CD1c-positive myeloid dendritic cell (primary cell): ENCODE measurements around the gene SMG6.
"Not testable (repeated sequence)": the region's sequence is repeated elsewhere in the genome, so short reads cannot be mapped to it uniquely, and the experiment has no call there.

Experiments used
- DNase-seq: peaks from one replicate; pipeline ENCODE4 v3.0.0-alpha.2; 2016; ENCODE audit errors: extremely low spot score

Gene SMG6

DNA sequence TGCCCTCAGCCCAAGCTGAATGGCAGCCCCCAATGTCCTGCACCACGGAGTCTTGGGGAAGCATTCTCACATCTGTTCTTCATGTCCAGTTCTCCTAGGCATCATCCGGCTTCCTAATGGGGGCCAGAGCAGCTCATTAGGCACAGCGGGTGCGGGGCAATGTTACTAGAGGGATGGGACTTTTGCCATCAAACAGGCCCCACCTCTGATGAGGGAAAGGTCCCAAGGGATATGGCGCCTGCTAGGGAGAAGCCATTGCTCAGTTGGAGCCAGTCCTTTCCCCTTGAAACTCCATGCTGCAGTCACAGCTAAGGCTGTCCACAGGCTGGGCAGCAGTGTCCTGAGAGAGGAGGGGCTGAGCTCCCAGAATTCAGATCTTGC is 275.4 kb downstream of the SMG6 start:
- no peak for DNase-seq

DNA sequence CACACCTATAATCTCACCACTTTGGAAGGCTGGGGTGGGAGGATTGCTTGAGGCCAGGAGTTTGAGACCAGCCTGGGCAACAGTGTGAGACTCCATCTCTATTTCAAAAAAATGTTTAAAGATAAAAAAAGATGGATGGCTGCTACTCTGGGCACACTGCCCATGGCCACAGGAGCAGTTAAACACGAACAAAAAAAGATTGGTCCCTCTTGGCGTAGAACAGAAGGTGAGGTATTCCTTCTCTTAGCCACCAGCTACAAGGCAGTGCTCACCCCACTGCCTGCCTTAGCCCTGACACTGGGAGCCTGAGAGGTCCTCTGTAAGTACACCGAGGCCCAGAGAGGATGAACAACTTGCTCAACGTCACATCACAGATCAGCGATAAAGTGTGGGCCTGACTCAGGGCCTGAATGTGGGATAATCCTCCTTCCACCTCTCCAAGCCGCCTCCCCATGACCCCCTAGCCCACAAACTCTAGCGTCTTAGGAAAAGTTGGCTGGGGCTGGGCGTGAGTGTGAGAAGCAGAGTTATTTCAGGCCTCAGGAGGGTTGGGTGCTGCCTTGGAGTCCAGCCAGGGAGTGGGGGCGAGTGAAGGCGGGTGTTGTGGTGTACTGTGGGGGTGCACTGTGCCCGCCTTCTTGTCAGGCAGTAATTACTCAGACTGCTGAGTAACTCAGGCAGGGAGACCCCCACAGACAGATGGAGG is 275.9 kb downstream of the SMG6 start:
- no peak for DNase-seq

DNA sequence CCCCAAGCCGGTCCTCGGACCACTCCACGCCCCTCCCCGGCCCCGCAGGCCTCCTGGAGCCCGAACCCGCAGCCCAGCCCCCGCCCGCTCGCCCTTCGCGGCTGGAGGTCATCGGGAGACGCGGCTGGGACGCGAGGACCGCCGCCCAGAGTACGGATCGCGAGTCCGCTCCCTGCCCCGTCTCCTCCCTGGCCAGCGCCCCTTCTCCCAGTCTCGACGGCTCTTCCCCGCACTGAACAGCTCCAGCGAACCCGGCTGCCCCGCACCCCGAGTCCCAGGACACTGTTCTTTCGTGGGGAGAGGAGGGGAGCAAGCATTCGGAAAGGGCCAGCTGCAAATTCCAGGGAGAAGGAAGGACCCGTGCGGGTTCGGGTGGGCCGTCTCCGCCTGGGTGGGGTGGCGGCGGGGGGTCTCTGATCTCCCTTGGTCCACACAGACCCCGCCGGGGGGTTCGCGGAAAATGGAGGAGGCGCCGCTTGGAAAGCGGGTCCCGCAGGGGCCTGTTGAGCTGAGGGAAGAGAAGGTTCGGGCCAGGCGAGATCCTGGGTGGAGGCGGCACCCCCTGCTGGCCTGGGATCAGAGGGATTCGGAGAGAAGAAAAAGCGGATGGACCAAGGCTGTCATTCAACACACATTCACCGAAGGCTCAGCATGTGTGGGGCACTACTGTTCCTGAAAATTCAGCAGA is 277.8 kb downstream of the SMG6 start:
- DNase-seq: peak; percentile 54

DNA sequence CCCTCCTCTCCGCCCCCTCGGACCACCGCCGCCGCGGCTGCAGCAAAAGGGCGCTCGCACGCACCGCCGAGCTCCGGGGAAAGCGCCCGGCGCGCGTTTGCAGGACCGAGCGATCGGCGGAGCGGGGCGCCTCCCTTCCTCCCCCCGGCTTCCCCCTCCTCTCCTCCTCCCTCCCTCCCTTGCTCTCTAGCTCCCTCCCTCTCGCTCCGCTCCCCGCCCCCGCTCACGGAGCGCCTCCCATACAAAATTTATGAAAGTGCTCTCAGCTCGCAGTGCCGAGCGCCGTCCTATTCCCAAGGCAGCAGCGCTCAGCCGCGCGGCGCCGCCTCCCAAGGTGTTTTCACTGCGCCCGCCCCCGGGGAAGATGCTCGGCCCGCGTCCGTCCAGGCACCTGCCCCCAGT is 278.4 kb downstream of the SMG6 start, which contains the start of gene RTN4RL1:
Gene RTN4RL1, minus strand, starts transcription at position 115 of the 402 bp plus-strand sequence. CDS start 469 bp downstream, outside the sequence.
- DNase-seq: peak; percentile 43

DNA sequence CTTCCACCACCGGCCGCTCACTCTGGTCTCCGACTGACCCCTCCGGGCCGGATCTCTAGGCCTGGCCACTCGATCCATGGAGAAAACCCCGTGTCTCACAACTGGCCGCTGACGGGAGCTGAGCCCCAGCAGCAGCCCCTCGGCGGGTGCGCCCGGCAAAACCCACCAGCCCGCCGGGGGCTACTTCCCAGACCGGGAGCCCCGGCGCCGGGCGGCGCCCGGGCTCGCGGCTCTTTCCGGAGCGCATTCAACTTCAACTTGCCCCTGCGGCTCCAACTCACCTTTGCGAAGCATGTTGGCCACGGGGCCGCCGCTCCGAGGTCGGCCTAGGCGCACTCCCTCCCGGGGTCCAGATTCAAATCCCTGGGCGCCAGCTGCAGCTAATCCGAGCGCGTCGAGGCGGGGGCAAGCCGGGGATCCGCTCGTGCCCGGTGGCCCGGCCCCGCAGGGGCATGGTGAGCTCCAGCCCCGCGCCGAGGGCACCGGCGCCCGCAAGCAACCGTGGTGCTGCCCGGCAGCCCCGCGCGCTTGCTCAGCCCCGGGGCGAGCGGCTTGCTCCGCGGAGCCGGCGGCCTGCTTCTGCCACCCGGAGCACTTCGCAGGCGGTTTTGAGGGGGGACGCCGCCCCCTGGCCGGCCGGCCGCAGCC is 278.9 kb downstream of the SMG6 start:
- DNase-seq: no peak

DNA sequence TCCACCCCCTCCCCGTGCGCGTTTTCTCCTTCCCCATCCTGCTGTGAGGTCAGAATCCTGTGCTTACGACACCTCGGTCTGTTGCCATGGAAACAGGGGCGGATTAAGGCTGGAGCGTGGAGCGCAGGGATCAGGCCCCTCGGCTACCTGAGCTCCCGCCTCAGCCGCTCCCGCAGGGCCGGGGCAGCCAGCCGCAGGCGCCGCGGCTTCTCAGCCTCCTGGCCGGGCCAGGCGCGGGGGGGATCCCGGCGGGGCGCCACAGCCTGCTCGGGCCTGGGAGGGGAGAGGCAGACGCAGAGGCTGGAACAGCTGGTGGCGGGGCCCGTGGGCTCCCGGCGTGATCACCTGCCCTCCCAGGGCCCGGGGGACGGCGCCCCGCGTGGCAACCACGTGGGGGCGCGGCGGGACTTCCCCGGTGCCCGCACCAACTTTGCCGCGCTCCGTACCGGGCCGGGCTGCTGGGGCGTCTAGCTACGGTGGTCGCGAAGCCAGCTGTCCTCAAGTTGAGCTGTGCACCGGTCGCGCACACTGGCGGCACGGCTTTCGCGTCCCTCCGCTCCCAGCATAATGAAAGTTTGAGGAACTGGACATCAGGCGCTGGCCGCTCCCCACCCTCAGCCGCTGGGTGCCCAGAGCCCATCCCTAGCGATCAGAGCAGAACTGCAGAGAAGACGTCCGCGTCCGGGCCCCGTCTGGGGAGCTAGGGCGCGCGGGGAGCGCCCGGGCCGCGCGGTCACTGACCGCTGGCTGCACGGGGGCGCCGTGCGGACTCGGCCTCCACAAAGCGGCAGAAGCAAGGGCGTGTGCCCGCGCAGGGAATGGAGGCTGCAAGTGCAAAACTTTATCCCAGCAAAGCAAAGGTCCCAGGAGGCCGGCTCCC is 279.7 kb downstream of the SMG6 start:
- peak; percentile 84 for DNase-seq

DNA sequence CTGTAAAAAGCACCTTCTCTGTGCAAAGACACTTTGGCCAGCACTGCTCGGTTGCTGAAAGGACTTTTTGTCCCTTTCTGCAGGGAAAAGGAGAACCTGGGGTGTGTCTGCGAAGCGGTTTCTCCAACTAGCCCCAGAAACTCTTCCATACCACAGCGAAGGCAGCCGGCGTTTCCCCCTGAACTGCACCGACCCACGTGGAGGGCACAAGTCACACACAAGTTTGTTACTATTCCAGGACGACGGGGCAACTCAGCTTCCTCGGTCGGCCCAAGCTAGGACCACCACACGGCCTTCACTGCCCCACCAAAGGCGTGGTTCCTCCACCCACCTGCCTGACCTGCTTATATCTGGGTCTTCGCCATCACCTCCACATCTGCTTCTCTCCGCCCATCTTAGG is 280.3 kb downstream of the SMG6 start:
- DNase-seq: no peak

DNA sequence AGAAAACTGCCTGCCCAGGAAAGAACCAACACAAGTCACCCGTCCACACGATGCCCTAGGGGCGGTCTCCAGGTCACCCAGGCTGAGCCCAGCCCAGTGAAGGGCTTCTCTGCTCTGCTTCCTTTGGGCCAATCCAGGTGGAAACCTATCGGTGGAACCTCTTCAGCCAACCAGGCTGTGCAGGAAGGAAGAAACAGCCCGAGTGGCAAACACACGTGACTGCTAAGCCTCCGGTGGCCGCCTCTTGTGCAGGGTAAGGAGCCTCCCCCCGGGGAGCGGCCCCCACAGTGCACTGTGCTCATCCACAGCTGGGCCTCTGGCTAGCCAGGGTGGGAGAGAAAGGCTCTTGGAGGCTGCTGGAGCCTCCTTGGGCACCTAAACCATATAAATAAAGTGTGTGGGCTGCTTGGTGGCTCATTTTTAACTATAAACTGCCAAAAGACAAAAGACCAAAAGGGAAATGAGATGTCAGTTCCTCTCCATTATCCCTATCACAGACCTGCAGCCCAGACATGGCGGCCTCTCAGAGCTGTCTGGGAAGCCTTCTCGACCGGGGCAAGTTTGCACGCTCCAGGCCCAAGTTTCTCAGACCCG is 280.8 kb downstream of the SMG6 start:
- peak; percentile 15 for DNase-seq

DNA sequence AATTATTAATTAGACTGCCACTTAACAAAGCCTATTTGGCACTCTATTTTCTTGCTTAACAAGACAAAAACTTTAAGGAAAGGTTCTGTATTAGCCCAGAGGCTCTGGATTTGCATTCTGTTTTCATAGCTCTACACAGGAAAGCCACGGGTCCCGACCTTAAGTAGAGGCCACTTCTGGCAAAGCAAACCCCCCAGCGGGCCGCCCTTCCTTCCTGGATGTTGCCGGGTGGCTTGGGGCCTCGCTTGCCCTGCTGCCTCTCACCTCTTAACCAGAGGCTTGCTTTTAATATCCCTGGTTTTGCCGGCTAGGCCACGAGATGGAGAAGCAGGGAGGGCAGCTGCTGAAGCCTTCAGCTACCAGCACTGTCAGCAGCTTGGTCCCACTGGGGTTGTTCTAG is 282.9 kb downstream of the SMG6 start:
- no peak for DNase-seq

DNA sequence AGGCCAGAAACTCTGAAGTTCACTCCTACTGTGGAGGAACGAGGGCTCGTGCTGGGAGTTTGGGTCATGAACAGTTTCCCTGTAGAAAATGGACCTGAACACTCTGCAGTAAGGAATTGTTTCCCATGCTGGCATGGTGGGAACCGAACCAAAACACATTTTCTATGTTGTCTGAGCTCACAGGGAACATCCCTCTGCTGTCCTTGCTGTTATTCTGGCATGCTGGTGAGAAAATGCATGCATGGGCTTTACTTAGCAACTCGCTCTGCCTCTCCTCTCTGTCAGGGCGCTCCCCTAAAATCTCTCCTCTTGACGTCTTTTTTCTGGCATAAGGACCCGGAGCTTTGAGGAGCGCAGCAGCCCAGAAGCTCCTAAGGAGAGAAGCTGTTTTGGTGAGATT is 283.9 kb downstream of the SMG6 start:
- no peak for DNase-seq

DNA sequence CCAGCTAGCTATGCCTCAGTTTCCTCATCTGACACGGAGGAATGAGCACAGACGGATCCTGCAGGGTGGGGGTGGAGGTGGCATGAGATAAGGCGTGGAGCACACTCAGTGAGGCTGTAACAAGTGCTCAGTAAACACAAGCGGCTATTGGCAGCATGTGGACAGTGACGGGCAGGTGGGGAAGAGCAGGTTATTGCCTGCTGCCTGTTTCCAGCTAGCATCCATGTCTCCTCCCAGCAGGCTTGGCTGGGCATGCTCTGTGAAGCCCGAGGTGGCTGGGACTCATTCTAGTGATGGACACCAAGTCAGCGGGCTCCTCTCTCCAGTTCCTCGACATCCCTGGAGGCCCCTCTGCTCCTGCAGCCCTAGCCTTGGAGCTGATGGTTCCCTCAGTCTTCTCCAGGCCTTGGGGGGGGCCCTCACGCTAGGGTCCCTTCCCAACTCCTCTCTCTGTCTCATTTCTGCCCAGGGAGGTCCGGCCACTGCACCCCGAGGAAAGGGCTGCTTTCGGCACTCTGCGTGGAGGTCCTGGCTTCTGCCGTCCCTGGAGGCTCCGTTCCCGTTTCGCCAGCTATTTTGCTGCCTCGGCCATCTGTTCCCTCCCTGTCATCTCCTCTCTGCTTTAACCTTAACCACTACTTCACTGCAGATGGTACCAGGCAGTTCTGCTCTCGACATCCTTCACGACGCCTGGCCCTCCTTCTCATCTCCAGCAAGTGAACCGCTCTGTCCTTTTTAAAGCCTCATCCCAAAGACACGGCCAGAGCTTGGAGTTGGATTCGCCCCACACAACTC is 284.7 kb downstream of the SMG6 start:
- no peak for DNase-seq

DNA sequence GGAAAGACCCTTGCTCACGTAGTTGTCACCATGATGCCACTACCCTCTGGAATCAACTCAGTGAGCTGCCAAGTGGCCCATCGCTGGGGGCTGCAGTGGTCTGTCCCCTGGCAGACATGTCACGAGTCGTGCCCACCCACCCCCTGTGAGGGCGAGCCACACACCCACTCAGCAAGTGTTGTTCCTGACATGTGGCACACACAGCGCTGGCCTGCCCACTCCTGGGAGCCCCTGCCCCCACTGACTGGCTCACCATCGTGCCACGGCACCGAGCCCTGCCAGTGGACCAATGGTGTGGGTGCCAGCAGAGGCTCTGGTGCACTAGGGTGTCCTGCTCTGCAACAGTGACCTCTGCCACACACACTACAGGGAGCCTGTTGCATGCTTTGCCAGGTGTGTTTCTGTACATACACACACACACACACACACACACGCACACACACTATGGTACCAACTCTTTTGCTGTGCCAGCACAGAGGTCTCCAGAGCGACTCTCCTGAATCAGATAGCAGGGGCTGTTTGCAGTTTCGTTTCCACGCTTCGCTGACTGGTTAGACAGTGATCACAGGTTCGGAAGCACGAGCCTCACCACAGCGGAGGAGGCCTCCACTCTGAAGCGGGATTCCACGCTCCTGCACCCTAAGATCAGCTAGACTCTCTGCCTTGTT is 286.2 kb downstream of the SMG6 start:
- no peak for DNase-seq

DNA sequence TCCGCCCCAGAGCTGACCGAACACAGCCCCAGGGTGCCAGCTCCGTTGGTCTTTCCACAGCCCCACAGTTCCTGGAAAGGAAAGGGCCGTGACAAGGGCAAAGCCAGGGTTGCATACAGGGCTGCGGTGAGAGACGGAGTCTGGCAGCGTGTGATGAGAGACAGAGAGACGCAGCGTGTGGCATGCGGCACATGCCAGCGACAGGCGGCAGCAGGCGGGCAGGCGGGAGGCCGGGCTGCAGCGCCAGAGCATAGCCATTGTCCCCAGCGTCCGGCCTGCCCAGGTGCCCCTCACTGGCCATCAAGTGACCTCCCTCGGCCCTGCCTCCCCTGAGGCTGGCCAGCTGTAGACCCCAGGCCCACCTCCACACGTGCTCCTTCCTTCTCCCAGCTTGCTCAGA is 287.1 kb downstream of the SMG6 start:
- DNase-seq: no peak

DNA sequence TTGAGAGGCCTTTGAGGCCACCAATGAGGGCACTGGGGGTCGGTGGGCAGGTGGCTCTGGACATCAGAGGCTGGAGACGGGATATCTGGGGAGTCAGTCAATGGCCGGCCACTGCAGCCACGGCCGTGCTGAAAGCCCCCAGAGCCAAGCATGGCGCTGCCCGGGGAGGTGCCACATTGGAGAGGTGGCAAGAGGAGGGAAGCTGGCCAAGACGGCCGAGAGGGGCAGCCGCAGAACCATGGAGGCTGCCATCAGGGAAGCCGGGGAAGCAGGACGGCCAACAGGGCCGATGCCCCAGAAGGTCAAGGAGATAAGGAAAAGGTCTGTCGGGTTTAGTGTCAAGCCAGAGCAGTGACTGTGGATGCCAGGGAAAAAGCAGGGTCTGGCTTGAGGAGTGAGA is 288.3 kb downstream of the SMG6 start:
- no peak for DNase-seq

DNA sequence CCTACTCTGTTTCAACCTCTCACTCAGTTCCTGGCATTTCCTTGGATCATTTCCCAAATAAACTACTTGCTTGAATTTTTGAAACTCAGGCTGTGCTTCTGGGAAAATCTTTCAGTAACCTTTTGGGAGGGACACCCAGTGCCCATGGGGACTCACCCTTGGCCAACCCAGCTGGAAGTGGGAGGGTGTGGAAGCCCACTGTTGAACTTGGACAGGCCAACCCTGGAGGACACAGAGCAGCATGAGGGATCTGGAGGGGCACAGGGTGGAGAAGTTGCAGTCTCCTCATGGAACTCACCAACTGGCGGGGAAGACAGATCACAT is 289.6 kb downstream of the SMG6 start:
- DNase-seq: no peak

DNA sequence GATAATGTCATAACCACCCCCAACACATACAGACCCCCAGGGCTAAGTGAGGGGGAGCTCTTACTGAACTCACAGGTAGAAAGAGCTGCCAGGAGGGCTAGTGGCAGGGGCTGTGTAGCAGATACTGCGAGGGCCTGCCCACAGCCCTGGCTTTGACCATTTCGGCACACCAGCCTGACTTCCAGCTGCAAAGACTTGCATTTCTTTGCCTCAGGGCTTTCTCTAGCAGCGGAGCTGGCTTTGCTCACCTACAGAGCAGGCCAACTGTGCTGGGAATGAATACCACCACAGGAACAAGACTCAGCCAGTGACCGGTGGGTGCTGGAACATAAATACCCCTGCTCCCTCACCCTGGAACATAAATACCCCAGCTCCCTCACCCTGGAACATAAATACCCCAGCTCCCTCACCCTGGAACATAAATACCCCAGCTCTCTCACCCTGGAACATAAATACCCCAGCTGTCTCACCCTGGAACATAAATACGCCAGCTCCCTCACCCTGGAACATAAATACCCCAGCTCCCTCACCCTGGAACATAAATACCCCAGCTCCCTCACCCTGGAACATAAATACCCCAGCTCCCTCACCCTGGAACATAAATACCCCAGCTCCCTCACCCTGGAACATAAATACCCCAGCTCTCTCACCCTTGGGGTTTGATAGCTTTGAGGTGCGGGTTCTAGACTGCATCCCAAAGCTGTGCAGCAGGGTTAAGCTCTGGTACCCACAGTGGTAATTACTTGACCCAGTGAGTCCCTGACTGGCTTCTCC is 290.2 kb downstream of the SMG6 start:
- DNase-seq: not testable (repeated sequence)

DNA sequence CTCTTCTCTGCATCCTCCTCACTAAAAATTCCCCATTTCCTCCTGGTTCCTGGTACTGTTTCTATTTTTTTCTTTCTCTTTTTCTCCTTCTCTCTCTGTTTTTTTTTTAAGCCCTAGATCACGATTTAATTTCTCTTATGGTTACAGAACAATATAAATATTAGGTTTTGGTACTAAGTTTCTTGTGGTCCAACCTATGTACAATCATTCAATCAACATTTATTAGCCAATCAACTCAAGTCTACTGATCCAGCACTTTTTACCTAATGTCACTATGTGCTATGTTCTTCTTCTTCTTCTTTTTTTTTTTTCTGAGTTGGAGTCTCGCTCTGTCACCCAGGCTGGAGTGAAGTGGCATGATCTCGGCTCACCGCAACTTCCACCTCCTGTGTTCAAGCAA is 291.1 kb downstream of the SMG6 start:
- DNase-seq: no peak

DNA sequence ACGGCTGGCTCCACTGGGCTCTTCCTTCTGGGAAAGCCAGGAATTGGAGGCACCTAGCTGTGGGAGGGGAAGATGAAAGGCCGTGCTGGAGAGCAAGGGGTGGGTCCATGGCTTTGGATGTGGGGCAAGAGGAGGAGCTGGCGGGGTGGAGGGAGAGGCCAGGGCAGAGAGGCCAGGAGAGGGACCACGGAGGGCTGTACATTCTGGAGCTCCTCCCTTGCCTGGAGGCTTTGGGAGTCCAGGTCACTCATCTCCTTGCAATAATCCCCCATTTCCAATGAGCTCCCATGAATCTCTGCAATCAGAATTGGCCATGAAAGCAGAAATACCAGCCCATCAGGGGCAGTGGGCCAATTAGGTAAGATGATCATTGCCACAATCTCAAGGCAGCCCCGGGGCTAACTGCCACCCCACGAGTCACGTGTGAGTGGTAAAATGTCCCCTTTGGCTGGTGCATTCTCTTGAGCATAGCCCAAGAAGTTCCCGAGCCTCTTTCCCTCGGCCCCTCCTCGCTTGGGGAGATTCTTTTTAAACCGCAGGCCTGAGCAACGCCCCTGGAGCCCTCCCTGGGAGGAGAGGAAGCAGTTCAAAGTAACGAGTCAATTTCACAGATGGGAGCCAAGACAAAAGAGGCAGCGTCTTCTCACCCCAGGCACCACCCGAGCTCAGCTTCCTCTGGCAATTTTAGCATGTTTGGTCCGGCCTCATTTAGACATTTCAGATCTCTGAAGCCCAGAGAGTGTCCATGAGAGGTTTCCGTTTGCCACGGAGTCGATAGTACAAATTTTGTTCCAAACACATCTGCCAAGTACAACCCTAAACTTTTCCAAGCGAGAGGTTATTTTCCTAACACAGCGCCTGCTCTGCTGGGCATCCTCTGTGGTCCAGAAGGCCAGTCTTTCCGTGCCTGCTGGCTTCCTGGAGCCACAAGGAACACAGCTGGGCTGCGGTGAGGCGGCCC is 291.9 kb downstream of the SMG6 start:
- DNase-seq: no peak
